Tibial nerve (tissue), 4 donors: ENCODE data around the gene MAP1LC3B2.
A peak's percentile ranks its signal among the peaks of the same experiment; 100 is the strongest.

ENCODE experiments used
- CTCF ChIP-seq, 5 experiments: fragments of 200-600 bp in 3 of 5; fragments of 450-650 bp in 2 of 5; sonication (generic) in 3 of 5; IDR thresholded peaks; one replicate each; pipeline ENCODE4 v1.5.1; 2016 to 2019; ENCODE audit warnings: antibody characterized with exemption in 5 of 5, mild to moderate bottlenecking in 3 of 5, moderate library complexity in 2 of 5
- EP300 ChIP-seq, 2 donors: sonication (generic); formaldehyde crosslinking; IDR thresholded peaks; one replicate each; pipeline ENCODE4 v1.6.1; 2017; ENCODE audit warnings: antibody characterized with exemption in 2 of 2, mild to moderate bottlenecking in 1 of 2
- POLR2A ChIP-seq, 2 donors: fragments of 450-650 bp; IDR thresholded peaks; one replicate each; pipeline ENCODE4 v1.6.1; 2017; ENCODE audit warnings: antibody characterized with exemption in 2 of 2, mild to moderate bottlenecking in 2 of 2, moderate library complexity in 2 of 2

GRCh38 chr12:116539905-116540482 lies 19.2 kb upstream of the MAP1LC3B2 start:
- TF ChIP-seq CTCF (IDR thresholded peaks at IDR 0.05) (no peak), POLR2A (IDR thresholded peaks at IDR 0.05) (no peak), EP300 (IDR thresholded peaks at IDR 0.05) (peak in 1 of 2 donors; percentile 17)
